ENCODE data around the gene BRAT1. TPM values are rescaled to one million over a fixed set of nuclear protein-coding genes. Genes with fewer than 3 reads are reported as not detected.

BRAT1 gene
- total RNA-seq, 1 donor from 2014 or later = 43.7 TPM

- Mint-ChIP-seq H3K36me3 (ENCODE audit: insufficient read depth) (peaks cover 23% of the 10 kb centered on the region), H3K27me3 (no peaks in the 10 kb centered on the region), H3K27ac (no peak overlapping the region), H3K4me1 (ENCODE audit: low read depth) (peaks cover 20% of the 10 kb centered on the region), H3K9me3 (ENCODE audit: low read depth) (no peaks in the 10 kb centered on the region), H3K4me3 (ENCODE audit: low read depth) (no peak overlapping the region)
- no peak for TF ChIP-seq CTCF (IDR thresholded peaks at IDR 0.05; ENCODE audit: unreplicated experiment)
- DNase-seq (ENCODE audit: low spot score, unreplicated experiment) = no peak
Observed at GRCh38 chr7:2575046-2575732, 19.9 kb upstream of the BRAT1 start.

GRCh38 chr7:2573761-2574160, 18.4 kb upstream of the BRAT1 start:
- DNase-seq (ENCODE audit: low spot score, unreplicated experiment) = no peak
- Mint-ChIP-seq H3K27ac (no peak overlapping the region), H3K27me3 (no peaks in the 10 kb centered on the region), H3K4me3 (ENCODE audit: low read depth) (no peak overlapping the region), H3K9me3 (ENCODE audit: low read depth) (no peaks in the 10 kb centered on the region), H3K4me1 (ENCODE audit: low read depth) (peaks cover 20% of the 10 kb centered on the region), H3K36me3 (ENCODE audit: insufficient read depth) (peaks cover 19% of the 10 kb centered on the region)
- no peak for TF ChIP-seq CTCF (IDR thresholded peaks at IDR 0.05; ENCODE audit: unreplicated experiment)

GRCh38 chr7:2572101-2572842, 16.9 kb upstream of the BRAT1 start:
- peak overlapping the region; percentile 76 for H3K27ac Mint-ChIP-seq
- H3K4me1 Mint-ChIP-seq (ENCODE audit: low read depth) = peaks cover 20% of the 10 kb centered on the region
- peak overlapping the region; percentile 49 for H3K4me3 Mint-ChIP-seq (ENCODE audit: low read depth)

GRCh38 chr7:2571409-2571808, 16.1 kb upstream of the BRAT1 start:
- H3K27ac Mint-ChIP-seq = peak overlapping the region; percentile 76
- no peak for TF ChIP-seq CTCF (IDR thresholded peaks at IDR 0.05; ENCODE audit: unreplicated experiment)
- peak overlapping the region; percentile 29 for H3K4me3 Mint-ChIP-seq (ENCODE audit: low read depth)
- no peak for DNase-seq (ENCODE audit: low spot score, unreplicated experiment)
- H3K9me3 Mint-ChIP-seq (ENCODE audit: low read depth) = no peaks in the 10 kb centered on the region
- no peaks in the 10 kb centered on the region for H3K27me3 Mint-ChIP-seq
- H3K4me1 Mint-ChIP-seq (ENCODE audit: low read depth) = peaks cover 21% of the 10 kb centered on the region
- peaks cover 17% of the 10 kb centered on the region for H3K36me3 Mint-ChIP-seq (ENCODE audit: insufficient read depth)

More at GRCh38 chr7:2572101-2572842, 16.9 kb upstream of the BRAT1 start:
- DNase-seq (ENCODE audit: low spot score, unreplicated experiment) = no peak
- no peaks in the 10 kb centered on the region for H3K9me3 Mint-ChIP-seq (ENCODE audit: low read depth)
- H3K27me3 Mint-ChIP-seq = no peaks in the 10 kb centered on the region
- TF ChIP-seq CTCF (IDR thresholded peaks at IDR 0.05; ENCODE audit: unreplicated experiment) = no peak
- H3K36me3 Mint-ChIP-seq (ENCODE audit: insufficient read depth) = peaks cover 19% of the 10 kb centered on the region

- DNase-seq (ENCODE audit: low spot score, unreplicated experiment) = no peak
- H3K27me3 Mint-ChIP-seq = no peaks in the 10 kb centered on the region
- H3K27ac Mint-ChIP-seq = peak overlapping the region; percentile 12
- TF ChIP-seq CTCF (IDR thresholded peaks at IDR 0.05; ENCODE audit: unreplicated experiment) = no peak
- H3K36me3 Mint-ChIP-seq (ENCODE audit: insufficient read depth) = peaks cover 14% of the 10 kb centered on the region
- H3K9me3 Mint-ChIP-seq (ENCODE audit: low read depth) = no peaks in the 10 kb centered on the region
- no peak overlapping the region for H3K4me3 Mint-ChIP-seq (ENCODE audit: low read depth)
- peaks cover 24% of the 10 kb centered on the region for H3K4me1 Mint-ChIP-seq (ENCODE audit: low read depth)
Observed at GRCh38 chr7:2570021-2570420, 14.7 kb upstream of the BRAT1 start.
